GM23338 (cell line): ENCODE results near the gene IL1RAPL2. TPM values are rescaled to one million over a fixed set of nuclear protein-coding genes. Genes with fewer than 3 reads are reported as not detected.

Experiments
- ATAC-seq: fragments of 200-7000 bp; cut with Tn5 transposase; 3 replicates; pipeline ENCODE4 v1.9.1; 2020
- DNase-seq: peaks from one replicate; pipeline ENCODE4 v3.0.0-alpha.2; 2015; ENCODE audit warnings: low spot score
- H2AFZ ChIP-seq: fragments of 200-600 bp; sonication (generic); 2 replicates; pipeline ENCODE4 v1.8.0; 2016; ENCODE audit warnings: antibody characterized with exemption, mild to moderate bottlenecking, moderate library complexity
- H3F3A ChIP-seq: fragments of 200-600 bp; sonication (generic); replicated peaks from 2 replicates; pipeline ENCODE4 v1.8.0; 2017; ENCODE audit warnings: antibody characterized with exemption, mixed run types, low read depth
- H3K27ac ChIP-seq: fragments of 200-600 bp; sonication (generic); 2 replicates; pipeline ENCODE4 v1.6.1; 2016; ENCODE audit warnings: low read depth
- H3K27me3 ChIP-seq: fragments of 200-600 bp; sonication (generic); 2 replicates; pipeline ENCODE4 v1.8.0; 2016; ENCODE audit warnings: mild to moderate bottlenecking, mixed run types, moderate library complexity; ENCODE audit not compliant: insufficient read depth
- H3K36me3 ChIP-seq: fragments of 200-600 bp; sonication (generic); 2 replicates; pipeline ENCODE4 v1.8.0; 2016; ENCODE audit warnings: mild to moderate bottlenecking; ENCODE audit not compliant: insufficient read depth
- H3K4me1 ChIP-seq: fragments of 200-600 bp; sonication (generic); 2 replicates; pipeline ENCODE4 v1.8.0; 2016; ENCODE audit warnings: mild to moderate bottlenecking, moderate library complexity; ENCODE audit not compliant: insufficient read depth
- H3K4me2 ChIP-seq: fragments of 200-600 bp; sonication (generic); 2 replicates; pipeline ENCODE4 v1.7.1; 2017; ENCODE audit warnings: mixed run types
- H3K4me3 ChIP-seq: fragments of 200-600 bp; sonication (generic); 2 replicates; pipeline ENCODE4 v1.6.1; 2016; ENCODE audit warnings: mixed run types
- H3K79me2 ChIP-seq: fragments of 200-600 bp; sonication (generic); replicated peaks from 2 replicates; pipeline ENCODE4 v1.8.0; 2017; ENCODE audit warnings: mild to moderate bottlenecking; ENCODE audit not compliant: insufficient read depth
- H3K9me2 ChIP-seq: fragments of 200-600 bp; sonication (generic); 2 replicates; pipeline ENCODE4 v1.8.0; 2017; ENCODE audit not compliant: insufficient read depth
- H4K20me1 ChIP-seq: fragments of 200-600 bp; sonication (generic); replicated peaks from 2 replicates; pipeline ENCODE4 v1.8.0; 2017; ENCODE audit warnings: mild to moderate bottlenecking; ENCODE audit not compliant: insufficient read depth
- H3K27ac Mint-ChIP-seq: 2 replicates; pipeline ENCODE4 v1.8.0; 2020; ENCODE audit warnings: inconsistent platforms, mild to moderate bottlenecking, moderate library complexity, mixed read lengths
- H3K27me3 Mint-ChIP-seq: 3 replicates; pipeline ENCODE4 v1.8.0; 2022; ENCODE audit warnings: low read depth, mild to moderate bottlenecking, moderate library complexity, mixed read lengths, inconsistent platforms; ENCODE audit not compliant: insufficient read depth, poor library complexity
- H3K36me3 Mint-ChIP-seq: 3 replicates; pipeline ENCODE4 v1.8.0; 2021; ENCODE audit warnings: low read depth, mild to moderate bottlenecking, inconsistent platforms, moderate library complexity, mixed read lengths
- H3K4me1 Mint-ChIP-seq: 3 replicates; pipeline ENCODE4 v1.8.0; 2020; ENCODE audit warnings: mild to moderate bottlenecking, inconsistent platforms, mixed read lengths
- H3K4me3 Mint-ChIP-seq: 3 replicates; pipeline ENCODE4 v1.8.0; 2021; ENCODE audit warnings: moderate library complexity, mild to moderate bottlenecking, inconsistent platforms, mixed read lengths
- H3K9me3 Mint-ChIP-seq: 3 replicates; pipeline ENCODE4 v1.8.0; 2020; ENCODE audit warnings: moderate library complexity, mild to moderate bottlenecking, inconsistent platforms, mixed read lengths
- STAT1 ChIP-seq: IDR thresholded peaks from one replicate; pipeline ENCODE4 v1.6.1; 2016; ENCODE audit warnings: antibody characterized with exemption; ENCODE audit not compliant: unreplicated experiment
- ZNF114 ChIP-seq: fragments of 250-450 bp; sonication (Bioruptor Pico); IDR thresholded peaks from 2 replicates; pipeline ENCODE4 v1.5.0; 2020; ENCODE audit warnings: mild to moderate bottlenecking, moderate library complexity
- polyA plus RNA-seq: library from polyadenylated mRNA; unstranded; fragments of >200 nt; fragmentation: Nextera tagmentation; extraction: Ambion mirVana; gene quantifications from 2 replicates; pipeline ENCODE4 v1.2.1, GENCODE V29; 2016
- total RNA-seq: library from RNA; depleted of rRNA; stranded (reverse); fragments of >200 nt; shearing (Covaris generic); gene quantifications from 2 replicates; pipeline ENCODE4 v1.2.3, GENCODE V29; 2014
- TF ChIP-seq, protein P1 (sequence below): fragments of 250-450 bp; sonication (Bioruptor Pico); IDR thresholded peaks from 2 replicates; pipeline ENCODE4 v1.5.0; 2020; ENCODE audit warnings: mild to moderate bottlenecking, moderate library complexity

Gene IL1RAPL2
- total and polyA plus RNA-seq, 2 experiments from 2014 or later = 0.80 to 0.94 TPM

DNA sequence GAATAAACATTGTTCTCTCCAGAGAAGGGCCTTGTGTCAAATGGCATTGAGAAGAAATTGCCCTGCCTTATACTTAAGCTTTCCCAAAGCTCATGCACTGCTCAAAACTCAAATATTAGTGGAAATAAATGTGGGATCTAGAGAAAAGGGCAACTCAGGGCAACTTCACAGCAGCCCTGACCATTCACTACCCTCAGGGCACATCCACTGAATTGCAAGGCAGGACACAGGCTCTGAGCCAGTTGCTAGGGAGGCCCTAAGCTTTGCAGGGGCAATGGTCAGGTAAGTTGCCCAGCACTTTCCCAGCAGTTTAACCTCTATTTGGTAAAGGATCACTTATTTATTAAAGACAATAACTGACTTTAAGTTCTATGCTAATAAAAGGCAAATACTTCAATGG lies 909.8 kb downstream of the IL1RAPL2 start:
- Histone ChIP-seq H3K79me2 (no peaks in the 10 kb centered on the region), H3K27me3 (no peaks in the 10 kb centered on the region), H3K9me2 (no peaks in the 10 kb centered on the region), H3K4me1 (no peaks in the 10 kb centered on the region), H3K4me3 (no peak overlapping the region), H3K36me3 (no peaks in the 10 kb centered on the region), H3F3A (no peaks in the 10 kb centered on the region), H4K20me1 (no peaks in the 10 kb centered on the region), H3K27ac (no peak overlapping the region), H2AFZ (no peak overlapping the region), H3K4me2 (no peak overlapping the region)
- H3K27me3 Mint-ChIP-seq = no peaks in the 10 kb centered on the region
- H3K4me1 Mint-ChIP-seq = no peaks in the 10 kb centered on the region
- ATAC-seq = no peak
- no peak overlapping the region for H3K4me3 Mint-ChIP-seq
- H3K36me3 Mint-ChIP-seq = no peaks in the 10 kb centered on the region
- no peak overlapping the region for H3K27ac Mint-ChIP-seq
- no peaks in the 10 kb centered on the region; the same call in 2 of the 3 replicates for H3K9me3 Mint-ChIP-seq
- TF ChIP-seq ZNF114 (CRISPR knock-in tag) = no peak
- TF ChIP-seq, protein P1, sequence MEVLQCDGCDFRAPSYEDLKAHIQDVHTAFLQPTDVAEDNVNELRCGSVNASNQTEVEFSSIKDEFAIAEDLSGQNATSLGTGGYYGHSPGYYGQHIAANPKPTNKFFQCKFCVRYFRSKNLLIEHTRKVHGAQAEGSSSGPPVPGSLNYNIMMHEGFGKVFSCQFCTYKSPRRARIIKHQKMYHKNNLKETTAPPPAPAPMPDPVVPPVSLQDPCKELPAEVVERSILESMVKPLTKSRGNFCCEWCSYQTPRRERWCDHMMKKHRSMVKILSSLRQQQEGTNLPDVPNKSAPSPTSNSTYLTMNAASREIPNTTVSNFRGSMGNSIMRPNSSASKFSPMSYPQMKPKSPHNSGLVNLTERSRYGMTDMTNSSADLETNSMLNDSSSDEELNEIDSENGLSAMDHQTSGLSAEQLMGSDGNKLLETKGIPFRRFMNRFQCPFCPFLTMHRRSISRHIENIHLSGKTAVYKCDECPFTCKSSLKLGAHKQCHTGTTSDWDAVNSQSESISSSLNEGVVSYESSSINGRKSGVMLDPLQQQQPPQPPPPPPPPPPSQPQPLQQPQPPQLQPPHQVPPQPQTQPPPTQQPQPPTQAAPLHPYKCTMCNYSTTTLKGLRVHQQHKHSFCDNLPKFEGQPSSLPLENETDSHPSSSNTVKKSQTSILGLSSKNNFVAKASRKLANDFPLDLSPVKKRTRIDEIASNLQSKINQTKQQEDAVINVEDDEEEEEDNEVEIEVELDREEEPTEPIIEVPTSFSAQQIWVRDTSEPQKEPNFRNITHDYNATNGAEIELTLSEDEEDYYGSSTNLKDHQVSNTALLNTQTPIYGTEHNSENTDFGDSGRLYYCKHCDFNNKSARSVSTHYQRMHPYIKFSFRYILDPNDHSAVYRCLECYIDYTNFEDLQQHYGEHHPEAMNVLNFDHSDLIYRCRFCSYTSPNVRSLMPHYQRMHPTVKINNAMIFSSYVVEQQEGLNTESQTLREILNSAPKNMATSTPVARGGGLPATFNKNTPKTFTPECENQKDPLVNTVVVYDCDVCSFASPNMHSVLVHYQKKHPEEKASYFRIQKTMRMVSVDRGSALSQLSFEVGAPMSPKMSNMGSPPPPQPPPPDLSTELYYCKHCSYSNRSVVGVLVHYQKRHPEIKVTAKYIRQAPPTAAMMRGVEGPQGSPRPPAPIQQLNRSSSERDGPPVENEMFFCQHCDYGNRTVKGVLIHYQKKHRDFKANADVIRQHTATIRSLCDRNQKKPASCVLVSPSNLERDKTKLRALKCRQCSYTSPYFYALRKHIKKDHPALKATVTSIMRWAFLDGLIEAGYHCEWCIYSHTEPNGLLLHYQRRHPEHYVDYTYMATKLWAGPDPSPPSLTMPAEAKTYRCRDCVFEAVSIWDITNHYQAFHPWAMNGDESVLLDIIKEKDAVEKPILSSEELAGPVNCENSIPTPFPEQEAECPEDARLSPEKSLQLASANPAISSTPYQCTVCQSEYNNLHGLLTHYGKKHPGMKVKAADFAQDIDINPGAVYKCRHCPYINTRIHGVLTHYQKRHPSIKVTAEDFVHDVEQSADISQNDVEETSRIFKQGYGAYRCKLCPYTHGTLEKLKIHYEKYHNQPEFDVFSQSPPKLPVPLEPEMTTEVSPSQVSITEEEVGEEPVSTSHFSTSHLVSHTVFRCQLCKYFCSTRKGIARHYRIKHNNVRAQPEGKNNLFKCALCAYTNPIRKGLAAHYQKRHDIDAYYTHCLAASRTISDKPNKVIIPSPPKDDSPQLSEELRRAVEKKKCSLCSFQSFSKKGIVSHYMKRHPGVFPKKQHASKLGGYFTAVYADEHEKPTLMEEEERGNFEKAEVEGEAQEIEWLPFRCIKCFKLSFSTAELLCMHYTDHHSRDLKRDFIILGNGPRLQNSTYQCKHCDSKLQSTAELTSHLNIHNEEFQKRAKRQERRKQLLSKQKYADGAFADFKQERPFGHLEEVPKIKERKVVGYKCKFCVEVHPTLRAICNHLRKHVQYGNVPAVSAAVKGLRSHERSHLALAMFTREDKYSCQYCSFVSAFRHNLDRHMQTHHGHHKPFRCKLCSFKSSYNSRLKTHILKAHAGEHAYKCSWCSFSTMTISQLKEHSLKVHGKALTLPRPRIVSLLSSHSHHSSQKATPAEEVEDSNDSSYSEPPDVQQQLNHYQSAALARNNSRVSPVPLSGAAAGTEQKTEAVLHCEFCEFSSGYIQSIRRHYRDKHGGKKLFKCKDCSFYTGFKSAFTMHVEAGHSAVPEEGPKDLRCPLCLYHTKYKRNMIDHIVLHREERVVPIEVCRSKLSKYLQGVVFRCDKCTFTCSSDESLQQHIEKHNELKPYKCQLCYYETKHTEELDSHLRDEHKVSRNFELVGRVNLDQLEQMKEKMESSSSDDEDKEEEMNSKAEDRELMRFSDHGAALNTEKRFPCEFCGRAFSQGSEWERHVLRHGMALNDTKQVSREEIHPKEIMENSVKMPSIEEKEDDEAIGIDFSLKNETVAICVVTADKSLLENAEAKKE (CRISPR knock-in tag) = no peak
- DNase-seq = no peak

DNA sequence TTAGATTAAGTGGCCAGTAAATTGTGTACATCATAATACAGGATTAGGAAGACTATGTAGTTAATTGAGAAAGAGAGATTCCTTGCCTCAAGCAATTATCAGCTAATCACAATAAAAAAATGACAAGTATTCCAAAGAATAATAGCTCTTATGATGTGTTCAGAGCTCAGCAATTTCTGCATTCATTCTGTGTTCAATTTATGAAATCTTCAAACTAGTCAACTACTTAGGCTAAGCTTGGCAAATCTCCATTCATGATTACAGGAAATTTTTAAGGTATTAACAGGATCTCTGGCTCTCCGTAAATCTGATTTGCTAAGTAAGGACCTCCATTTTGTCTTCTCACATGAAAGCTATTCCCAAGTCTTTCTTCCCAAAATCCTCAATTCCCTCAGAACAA lies 911.4 kb downstream of the IL1RAPL2 start:
- H2AFZ ChIP-seq = no peak overlapping the region
- H3K9me3 Mint-ChIP-seq = no peaks in the 10 kb centered on the region; the same call in 2 of the 3 replicates
- no peak overlapping the region for H3K4me3 ChIP-seq
- DNase-seq (no peak), ATAC-seq (no peak)
- H3K4me3 Mint-ChIP-seq = no peak overlapping the region
- TF ChIP-seq STAT1 = no peak
- TF ChIP-seq ZNF114 (CRISPR knock-in tag) = no peak
- no peaks in the 10 kb centered on the region for H3K27me3 Mint-ChIP-seq
- H3K27ac Mint-ChIP-seq = no peak overlapping the region
- no peaks in the 10 kb centered on the region for H4K20me1 ChIP-seq
- no peaks in the 10 kb centered on the region for H3K36me3 ChIP-seq
- no peaks in the 10 kb centered on the region for H3K79me2 ChIP-seq
- no peaks in the 10 kb centered on the region for H3K9me2 ChIP-seq
- H3F3A ChIP-seq = no peaks in the 10 kb centered on the region
- H3K27me3 ChIP-seq = no peaks in the 10 kb centered on the region
- no peaks in the 10 kb centered on the region; the same call in 2 of the 3 replicates for H3K4me1 Mint-ChIP-seq
- no peak overlapping the region for H3K4me2 ChIP-seq
- no peaks in the 10 kb centered on the region for H3K36me3 Mint-ChIP-seq
- H3K4me1 ChIP-seq = no peaks in the 10 kb centered on the region
- no peak overlapping the region for H3K27ac ChIP-seq
